Upper lobe of right lung (tissue), 1 donor: ENCODE measurements around the gene STX4. TPM values are rescaled to one million over a fixed set of nuclear protein-coding genes. Genes with fewer than 3 reads are reported as not detected.
A peak's percentile ranks its signal among the peaks of the same experiment; 100 is the strongest.

Source experiments
- ATAC-seq: fragments of 200-7000 bp; cut with Tn5 transposase; one replicate; pipeline ENCODE4 v1.9.1; 2020; ENCODE audit warnings: mild to moderate bottlenecking, moderate library complexity
- DNase-seq: peaks from one replicate; pipeline ENCODE4 v3.0.0-alpha.2; 2020
- H3K27ac ChIP-seq: fragments of 200-600 bp; one replicate; pipeline ENCODE4 v1.8.0; 2022
- H3K27me3 ChIP-seq: fragments of 200-600 bp; one replicate; pipeline ENCODE4 v1.8.0; 2022; ENCODE audit warnings: mild to moderate bottlenecking
- H3K36me3 ChIP-seq: fragments of 200-600 bp; one replicate; pipeline ENCODE4 v1.8.0; 2022
- H3K4me1 ChIP-seq: fragments of 200-600 bp; one replicate; pipeline ENCODE4 v1.8.0; 2022
- H3K4me3 ChIP-seq: fragments of 200-600 bp; one replicate; pipeline ENCODE4 v1.8.0; 2022; ENCODE audit warnings: mild to moderate bottlenecking
- H3K9me3 ChIP-seq: fragments of 200-600 bp; one replicate; pipeline ENCODE4 v1.8.0; 2022
- CTCF ChIP-seq: fragments of 200-600 bp; IDR thresholded peaks from one replicate; pipeline ENCODE4 v1.8.0; 2022; ENCODE audit warnings: antibody characterized with exemption
- intact Hi-C: fragments of 100-400 bp; cut with DNase I; formaldehyde crosslinking; loops from one replicate; pipeline ENCODE4 v1.11.0; 2022
- total RNA-seq: library from RNA; stranded (reverse); fragmentation: NEBNext Ultra II Directional; extraction: Animal tissue kit (Norgen Biotek cat#: 25700); gene quantifications from one replicate; pipeline ENCODE4 v1.2.1, GENCODE V29; 2021
- donor health status: DM: no; HTN: yes; CAD: no; lungs with severe emphysema.

Gene STX4
- total RNA-seq, 1 donor from 2014 or later, result 91.7 TPM

- no peaks in the 10 kb centered on the region for H3K9me3 ChIP-seq
- intact Hi-C loops, result no loop called here
- H3K36me3 ChIP-seq, result no peaks in the 10 kb centered on the region
- no peak for ATAC-seq
- H3K4me3 ChIP-seq, result no peak overlapping the region
- DNase-seq, result no peak
- no peaks in the 10 kb centered on the region for H3K27me3 ChIP-seq
- no peaks in the 10 kb centered on the region for H3K4me1 ChIP-seq
- no peak overlapping the region for H3K27ac ChIP-seq
- no peak for TF ChIP-seq CTCF
Measured at GRCh38 chr16:31020536-31020935, 12.8 kb upstream of the STX4 start.

GRCh38 chr16:31022544-31023251, 10.7 kb upstream of the STX4 start:
- H3K4me3 ChIP-seq, result no peak overlapping the region
- H3K9me3 ChIP-seq, result no peaks in the 10 kb centered on the region
- no peaks in the 10 kb centered on the region for H3K36me3 ChIP-seq
- intact Hi-C loops, result no loop called here
- H3K27me3 ChIP-seq, result no peaks in the 10 kb centered on the region
- no peak for DNase-seq
- ATAC-seq, result peak; percentile 20
- H3K27ac ChIP-seq, result no peak overlapping the region
- TF ChIP-seq CTCF, result no peak
- no peaks in the 10 kb centered on the region for H3K4me1 ChIP-seq

GRCh38 chr16:31023252-31023602, 10.1 kb upstream of the STX4 start:
- intact Hi-C loops, result no loop called here

GRCh38 chr16:31023627-31024226, 9.6 kb upstream of the STX4 start:
- H3K27me3 ChIP-seq, result no peaks in the 10 kb centered on the region
- intact Hi-C loops, result no loop called here
- DNase-seq, result no peak
- no peak for TF ChIP-seq CTCF
- no peaks in the 10 kb centered on the region for H3K9me3 ChIP-seq
- H3K4me3 ChIP-seq, result no peak overlapping the region
- H3K27ac ChIP-seq, result no peak overlapping the region
- no peak for ATAC-seq
- no peaks in the 10 kb centered on the region for H3K4me1 ChIP-seq
- no peaks in the 10 kb centered on the region for H3K36me3 ChIP-seq

More at GRCh38 chr16:31023252-31023602, 10.1 kb upstream of the STX4 start:
- DNase-seq (no peak), ATAC-seq (no peak)
- no peak for TF ChIP-seq CTCF
- H3K4me3 ChIP-seq, result no peak overlapping the region
- no peaks in the 10 kb centered on the region for H3K36me3 ChIP-seq
- no peaks in the 10 kb centered on the region for H3K4me1 ChIP-seq
- no peak overlapping the region for H3K27ac ChIP-seq
- H3K9me3 ChIP-seq, result no peaks in the 10 kb centered on the region
- no peaks in the 10 kb centered on the region for H3K27me3 ChIP-seq

GRCh38 chr16:31025339-31025738, 8.0 kb upstream of the STX4 start:
- Histone ChIP-seq H3K9me3 (no peaks in the 10 kb centered on the region), H3K4me3 (no peak overlapping the region), H3K27ac (peak overlapping the region; percentile 42), H3K4me1 (no peaks in the 10 kb centered on the region), H3K27me3 (no peaks in the 10 kb centered on the region), H3K36me3 (no peaks in the 10 kb centered on the region)
- TF ChIP-seq CTCF, result no peak
- ATAC-seq (peak; percentile 84), DNase-seq (no peak)
- intact Hi-C loops, result no loop called here
